HG03066 (cell line): ENCODE results near the gene GSTT2.

Source experiments
- ATAC-seq: cut with Tn5 transposase; IDR thresholded peaks from one replicate; pipeline ENCODE4 v1.9.1; 2021; ENCODE audit warnings: low read depth; ENCODE audit not compliant: unreplicated experiment

The GSTT2 gene

DNA sequence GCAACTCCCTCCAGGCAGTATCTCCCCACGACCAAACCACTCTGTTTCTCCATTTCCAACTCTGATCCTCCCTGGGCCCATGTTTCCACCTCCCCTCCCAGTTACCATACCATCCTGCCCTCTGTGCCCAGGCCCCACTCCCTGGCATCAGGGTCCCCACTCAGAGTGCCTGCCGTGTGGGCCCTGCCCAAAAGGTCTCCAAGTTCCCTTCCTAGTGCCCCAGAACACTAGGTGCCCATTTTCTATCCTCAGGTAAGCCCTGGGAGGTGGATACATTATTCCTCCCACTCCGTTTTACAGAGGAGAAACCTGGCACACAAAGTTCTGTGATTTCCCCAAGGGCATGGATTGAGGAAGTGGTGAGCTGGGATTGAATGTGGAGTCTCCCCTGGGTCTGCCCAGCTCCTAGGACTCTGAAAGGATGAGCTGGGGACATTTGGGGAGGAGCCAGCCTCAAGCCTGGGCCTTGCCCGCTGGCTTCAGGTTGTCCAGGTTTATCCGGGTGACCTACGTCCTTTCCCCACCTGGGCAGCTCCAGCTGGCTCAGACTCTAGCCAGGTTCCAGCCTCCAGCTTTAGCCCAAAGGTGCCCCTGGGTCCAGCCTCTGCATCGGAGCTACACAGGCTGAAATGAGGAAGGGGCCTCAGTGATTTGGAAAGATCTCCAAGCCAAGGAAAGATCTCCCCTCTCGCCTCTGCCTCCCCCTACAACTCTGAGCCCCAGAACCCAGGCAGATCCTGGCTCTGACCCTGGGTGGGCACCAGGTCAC is 27.5 kb downstream of the GSTT2 start:
- ATAC-seq: no peak

DNA sequence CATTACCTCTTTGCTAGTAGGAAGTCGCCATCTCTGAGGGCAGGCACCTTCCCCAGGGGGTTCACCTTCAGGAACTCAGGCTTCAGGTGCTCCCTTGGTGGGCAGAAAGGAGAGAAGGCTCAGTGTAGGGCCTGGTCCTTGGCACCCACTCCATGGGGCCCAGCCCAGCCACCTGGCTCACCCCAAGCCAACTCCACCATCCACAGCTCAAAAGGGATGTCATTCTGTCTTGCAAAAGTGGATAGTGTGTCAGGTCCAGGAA is 28.0 kb downstream of the GSTT2 start:
- no peak for ATAC-seq

DNA sequence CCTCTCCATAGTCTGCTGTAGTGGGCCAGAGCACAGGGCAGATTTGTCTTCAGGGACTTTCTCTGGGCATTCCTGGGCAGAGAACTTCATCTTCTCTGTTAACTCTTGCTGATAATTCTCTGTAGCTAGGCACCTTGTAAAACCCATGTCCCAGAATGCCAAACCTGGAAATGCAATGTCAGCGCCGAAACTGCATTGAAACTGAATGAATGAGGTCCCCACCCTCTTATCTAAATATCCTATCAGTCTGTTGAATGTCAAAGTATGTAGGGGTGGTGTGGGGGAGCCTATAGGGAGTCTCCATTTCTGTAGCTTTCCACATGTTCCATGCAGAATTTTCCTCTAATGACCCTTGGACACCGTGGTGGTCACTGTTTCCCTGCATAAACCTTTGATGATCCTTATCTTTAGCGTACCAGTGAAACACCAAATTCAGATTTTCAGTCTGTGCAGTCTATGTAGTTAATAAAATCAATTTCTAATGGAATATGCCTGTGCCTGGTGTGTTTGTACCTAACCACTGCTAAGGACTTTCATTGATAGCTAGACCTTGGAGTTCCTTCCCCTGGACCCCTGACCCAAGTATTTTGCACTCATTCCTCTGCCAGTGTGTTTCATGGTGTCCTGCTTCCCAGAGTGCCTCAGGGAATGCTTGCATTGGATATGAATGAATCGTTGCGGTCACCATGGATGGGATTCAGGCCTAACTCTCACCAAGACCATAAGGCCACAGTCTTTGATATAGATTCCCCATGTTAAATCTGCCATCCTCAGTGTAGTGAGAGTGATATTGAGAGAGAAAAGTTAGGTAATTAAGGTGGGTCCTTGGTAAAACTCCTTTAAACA is 28.7 kb downstream of the GSTT2 start:
- no peak for ATAC-seq

DNA sequence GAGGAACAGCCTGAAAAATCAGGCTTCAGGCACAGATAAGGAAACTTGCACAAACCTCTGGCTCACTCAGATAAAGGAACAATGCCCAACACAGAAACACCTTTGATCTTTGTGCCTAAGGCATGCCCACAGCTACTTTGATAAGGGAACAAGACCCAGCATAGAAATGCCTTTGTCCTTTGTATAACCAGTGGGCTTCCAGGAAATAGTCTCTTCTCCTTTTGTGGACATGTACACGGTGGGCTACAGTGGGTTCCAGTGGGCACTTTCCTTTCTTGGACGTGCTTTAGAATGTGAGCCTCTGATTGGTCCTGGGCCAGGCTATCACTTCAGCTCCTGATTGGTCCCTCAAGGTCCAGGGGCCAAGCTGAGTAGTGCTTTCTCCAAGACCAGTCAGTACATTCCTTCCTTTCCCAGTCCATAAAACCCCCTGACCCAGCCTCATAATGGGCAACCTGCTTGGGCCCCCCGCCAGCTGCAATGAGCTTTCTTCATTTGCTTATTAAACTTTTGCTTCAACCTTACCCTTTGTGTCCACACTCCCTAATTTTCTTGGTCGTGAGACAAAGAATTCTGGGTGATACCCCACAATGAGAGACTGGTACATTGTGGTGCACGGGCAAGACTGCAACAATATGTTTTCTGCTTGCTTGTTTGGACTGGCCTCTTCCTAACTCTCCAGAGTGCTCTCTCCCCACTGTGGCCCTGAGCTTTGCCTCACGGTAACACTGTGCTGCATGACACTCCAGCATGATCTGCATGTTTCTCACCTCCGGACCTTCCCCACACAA is 29.5 kb downstream of the GSTT2 start:
- ATAC-seq: no peak

DNA sequence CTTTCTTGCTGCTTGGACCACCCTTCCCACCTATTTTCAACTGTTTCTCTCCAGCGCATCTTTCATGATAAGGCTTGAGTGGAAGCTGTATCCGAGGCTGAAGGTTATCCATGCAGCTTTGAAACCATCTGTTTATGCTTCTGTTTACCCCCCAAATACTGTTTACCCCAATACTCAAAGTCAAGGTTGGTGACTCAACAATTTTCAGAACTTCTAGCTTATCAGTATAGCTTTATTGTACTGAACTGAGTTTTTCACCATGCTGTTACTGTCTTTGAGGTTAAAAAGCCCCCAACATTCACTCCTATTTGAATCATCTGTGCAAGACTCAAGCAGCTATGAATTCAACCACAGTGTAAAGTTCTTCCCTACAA is 30.1 kb downstream of the GSTT2 start:
- ATAC-seq: no peak

DNA sequence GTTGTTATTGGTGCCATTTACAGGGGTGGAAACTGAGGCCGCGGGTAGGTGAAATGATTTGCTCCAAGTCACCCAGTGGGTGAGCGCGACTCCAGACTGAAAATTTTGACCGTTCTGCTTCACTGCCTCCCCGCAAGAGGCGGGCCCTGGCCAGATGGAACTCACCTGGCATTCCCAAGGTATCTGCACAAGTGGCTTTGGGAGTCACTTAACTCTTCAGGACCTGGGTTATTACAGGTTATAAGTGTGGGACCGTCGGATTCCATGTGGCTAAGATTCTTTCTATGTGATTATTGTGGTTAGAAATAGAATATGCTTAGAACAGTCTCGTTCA is 31.8 kb downstream of the GSTT2 start:
- ATAC-seq: no peak

DNA sequence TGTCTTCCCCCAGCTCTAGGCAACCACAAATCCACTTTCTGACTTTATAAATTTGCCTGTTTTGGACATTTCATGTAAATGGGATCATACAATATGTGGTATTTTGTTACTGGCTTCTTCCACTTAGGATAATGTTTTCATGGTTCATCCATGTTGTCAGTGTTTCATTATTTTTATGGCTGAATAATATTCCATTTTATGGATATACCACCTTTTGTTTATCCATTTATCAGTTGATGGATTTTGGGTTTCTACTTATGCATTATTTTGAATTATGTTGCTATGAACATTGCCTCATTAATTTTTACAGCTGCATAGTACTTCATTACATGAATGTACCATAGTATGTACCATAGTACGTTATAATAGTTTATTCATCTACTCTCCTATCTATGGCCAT is 36.2 kb downstream of the GSTT2 start:
- no peak for ATAC-seq

DNA sequence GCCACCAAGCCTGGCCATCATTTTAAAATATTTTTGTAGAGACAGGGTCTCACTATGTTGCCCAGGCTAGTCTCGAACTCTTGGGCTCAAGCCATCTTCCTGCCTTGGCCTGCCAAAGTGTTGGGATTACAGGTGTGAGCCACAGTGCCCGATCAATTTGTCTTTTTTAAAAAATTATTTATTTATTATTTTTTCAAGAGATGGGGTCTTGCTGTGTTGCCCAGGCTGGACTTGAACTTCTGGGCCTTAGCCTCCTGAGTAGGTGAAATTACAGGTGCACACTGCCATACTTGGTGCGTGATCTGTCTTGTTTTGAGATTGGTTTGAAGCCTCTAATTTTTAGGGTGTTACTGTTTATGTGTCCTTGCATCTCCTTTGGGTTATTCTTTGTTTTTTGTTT is 41.4 kb downstream of the GSTT2 start:
- no peak for ATAC-seq

DNA sequence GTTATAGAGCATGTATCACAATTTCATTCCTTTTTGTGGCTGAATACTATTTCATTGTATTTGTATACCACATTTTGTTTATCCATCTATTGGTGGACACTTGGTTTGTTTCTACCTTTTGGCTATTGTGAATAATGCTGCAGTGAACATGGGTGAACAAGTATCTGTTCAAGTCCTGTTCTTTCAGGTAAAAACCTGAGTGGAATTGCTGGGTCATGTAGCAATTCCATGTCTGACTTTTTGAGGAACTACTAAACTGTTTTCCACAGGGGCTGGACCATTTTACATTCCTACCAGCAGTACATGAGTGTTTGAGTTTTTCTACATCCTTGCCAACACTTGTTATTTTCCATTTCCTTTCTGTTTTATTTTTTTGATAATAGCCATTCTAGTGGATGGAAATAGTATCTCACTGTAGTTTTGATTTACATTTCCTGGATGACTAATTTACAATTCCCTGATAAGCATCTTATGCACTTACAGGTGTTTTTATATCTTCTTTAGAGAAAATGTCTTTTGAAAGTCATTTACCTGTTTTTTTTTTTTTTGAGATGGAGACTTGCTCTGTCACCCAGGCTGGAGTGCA is 43.4 kb downstream of the GSTT2 start:
- ATAC-seq: no peak

DNA sequence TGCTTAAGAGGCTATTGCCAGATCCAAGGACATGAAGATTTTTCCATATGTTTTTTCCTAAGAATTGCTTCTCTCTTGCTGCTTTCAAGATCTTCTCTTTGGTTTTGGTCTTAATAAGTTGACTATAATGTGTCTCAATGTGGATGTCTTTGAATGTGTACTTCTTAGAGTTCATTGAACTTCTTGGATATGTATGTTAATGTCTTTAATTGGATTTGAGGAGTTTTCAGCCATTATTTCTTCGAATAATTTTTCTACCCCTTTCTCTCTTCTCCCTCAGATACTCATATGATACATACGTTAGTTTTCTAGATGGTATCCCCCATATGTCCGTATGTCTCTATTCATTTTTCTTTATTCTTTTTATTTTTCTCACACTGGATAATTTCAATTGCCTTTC is 44.4 kb downstream of the GSTT2 start:
- no peak for ATAC-seq

DNA sequence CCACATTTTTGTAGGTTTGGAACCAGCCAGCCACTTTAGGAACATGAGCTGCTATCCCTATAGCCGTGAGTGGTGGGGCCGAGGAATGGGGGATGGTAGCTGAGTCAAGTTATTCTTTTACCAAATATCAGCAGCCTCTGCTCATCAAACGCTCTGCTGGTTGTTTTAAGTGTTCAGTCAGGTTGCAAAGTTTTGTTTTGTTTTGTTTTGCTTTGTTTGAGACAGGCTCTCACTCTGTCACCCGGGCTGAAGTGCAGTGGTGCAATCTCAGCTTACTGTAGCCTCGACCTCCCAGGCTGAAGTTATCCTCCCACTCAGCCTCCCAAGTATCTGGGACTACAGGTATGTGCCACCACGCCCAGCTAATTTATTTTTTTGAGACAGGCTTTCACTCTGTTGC is 45.5 kb downstream of the GSTT2 start:
- no peak for ATAC-seq

DNA sequence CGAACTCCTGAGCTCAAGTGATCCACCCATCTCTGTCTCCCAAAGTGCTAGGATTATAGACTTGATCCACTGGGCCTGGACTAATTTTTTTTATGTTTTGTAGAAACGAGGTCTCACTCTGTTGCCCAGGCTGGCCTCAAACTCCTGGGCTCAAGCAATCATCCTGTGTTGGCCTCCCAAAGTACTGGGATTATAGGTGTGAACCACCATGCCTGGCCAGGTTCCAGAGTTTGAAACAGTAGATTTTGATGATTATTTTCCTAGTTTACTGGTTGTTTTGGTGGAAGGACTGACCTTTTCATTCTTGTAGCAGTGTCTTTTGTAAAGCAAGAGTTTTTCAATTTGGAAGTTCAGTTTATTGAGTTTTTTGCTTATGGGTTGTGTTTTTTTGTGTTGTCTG is 46.1 kb downstream of the GSTT2 start:
- no peak for ATAC-seq

DNA sequence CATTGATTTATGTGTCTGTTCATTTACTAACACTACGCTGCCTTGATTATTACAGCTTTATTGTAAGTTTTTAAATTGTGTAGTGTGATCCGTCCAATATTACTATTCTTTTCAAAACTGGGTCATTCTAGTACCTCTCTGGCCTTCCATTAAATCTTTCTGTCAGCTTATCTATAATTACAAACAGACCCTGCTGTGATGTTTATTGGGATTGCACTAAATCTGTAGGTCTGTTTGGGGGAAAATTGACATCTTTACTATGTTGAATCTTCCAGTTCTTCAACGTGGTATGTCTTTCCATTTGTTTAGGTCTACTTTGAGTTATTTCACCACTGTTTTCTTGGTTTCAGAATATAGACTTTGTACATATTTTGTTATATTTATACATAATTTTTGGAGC is 46.8 kb downstream of the GSTT2 start:
- ATAC-seq: no peak

DNA sequence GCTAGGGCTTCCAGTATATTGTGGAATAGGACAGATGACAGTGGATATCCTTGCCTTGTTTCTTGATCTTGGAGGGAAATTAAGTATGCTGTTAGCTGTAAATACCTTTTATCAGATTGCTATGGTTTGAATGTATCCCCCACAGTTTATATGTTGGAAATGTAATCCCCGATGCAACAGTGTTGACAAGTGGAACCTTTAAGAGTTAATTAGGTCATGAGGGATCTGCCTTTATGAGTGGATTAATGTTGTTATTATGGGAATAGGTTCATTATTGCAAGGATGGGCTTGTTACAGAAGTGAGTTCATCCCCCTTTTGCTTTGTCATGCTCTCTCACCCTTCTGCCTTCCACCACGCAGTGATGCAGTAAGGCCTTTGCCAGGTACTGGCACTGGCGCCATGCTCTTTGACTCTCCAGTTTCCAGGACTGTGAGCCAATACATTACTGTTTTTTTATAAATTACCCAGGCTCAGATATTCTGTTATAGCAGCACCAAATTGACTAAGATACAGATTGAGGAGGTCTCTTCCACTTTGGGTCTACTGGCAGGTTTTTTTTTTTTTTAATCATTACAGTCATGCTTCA is 47.5 kb downstream of the GSTT2 start:
- ATAC-seq: no peak

DNA sequence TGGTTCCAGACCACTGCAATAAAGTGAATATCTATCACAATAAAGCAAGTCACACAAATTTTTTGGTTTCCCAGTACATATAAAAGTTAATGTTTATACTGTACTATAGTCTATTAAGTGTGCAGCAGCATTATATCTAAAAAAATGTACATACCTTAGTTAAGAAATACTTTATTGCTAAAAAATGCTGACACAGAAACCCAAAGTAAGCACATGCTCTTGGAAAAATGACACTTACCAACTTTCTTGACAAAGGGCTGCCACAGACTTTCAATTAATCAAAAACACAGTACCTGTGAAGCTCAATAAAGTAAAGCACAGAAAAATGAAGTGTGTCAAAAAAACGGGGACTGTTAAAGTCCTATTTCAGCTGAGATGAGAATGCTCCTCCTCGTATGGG is 48.1 kb downstream of the GSTT2 start:
- ATAC-seq: no peak

DNA sequence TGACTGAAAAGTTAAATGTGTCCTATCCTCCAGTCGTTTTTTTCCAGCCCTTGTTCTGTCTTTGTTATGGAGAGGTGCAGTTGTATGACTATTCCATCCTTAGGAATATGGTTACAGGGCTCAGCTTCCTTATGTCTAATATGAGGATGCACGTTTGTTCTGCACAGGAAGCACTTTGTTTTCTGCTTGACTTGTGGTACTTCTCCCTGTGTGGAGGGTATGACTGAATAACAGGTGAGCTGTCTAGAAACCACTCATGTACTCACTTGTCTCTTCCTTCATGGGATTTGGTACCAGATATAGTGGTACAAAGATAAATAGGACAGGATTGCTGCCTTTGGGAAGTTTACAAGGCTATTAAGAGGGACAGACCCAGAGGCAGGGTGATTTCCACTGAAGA is 48.6 kb downstream of the GSTT2 start:
- no peak for ATAC-seq

DNA sequence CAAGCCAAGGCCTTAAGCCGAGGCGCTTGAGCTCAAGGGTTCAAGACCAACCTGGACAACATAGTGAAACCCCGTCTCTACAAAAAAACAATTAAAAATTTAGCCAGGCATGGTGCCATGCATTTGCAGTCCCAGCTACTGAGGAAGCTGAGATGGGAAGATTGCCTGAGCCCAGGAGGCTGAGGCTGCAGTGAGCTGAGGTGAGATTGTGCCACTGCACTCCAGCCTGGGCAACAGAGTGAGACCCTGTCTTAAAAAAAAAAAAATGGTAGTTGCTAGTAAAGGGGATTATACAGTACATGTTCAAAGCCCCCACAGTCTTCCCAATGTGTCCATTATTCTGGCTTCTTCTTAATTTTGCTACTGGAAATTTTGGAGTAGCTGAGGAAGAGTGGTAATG is 49.4 kb downstream of the GSTT2 start:
- ATAC-seq: no peak

DNA sequence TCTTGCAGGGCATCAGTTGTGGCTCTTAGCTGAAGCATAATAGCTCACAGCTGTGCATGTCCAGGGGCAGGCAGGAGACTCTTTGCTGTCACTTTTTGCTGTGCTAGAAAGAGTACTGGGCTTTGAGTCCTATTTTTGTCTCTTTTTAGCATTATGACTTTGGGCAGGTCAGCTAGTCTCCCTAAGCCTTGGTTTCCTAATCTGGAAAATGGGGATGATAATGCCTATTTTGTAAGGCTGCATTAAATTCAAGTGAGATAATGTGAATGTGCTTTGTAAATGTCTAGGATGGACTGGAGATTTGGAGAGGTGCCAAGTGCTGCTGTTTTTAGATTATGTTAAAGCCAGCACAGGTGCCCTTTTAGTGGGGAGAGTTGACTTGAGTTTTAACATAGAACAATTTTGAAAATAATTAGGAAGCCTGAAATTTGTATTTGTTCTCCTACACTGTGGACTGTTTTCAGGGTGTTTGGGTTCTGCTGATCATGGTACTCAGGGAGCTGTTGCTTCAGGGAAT is 50.3 kb downstream of the GSTT2 start:
- ATAC-seq: no peak
